ENCODE measurements around the gene CYTH1. TPM values are rescaled to one million over a fixed set of nuclear protein-coding genes. Genes with fewer than 3 reads are reported as not detected.

Gene CYTH1
- total and polyA plus RNA-seq, 2 donors (not counting 1 experiment from before 2014, with no cell fraction given), result 255 to 353 TPM

GRCh38 chr17:78822552-78822951 lies 40.5 kb upstream of the CYTH1 start:
- no peak overlapping the region for H3K27ac Mint-ChIP-seq
- peaks cover 8 to 11% of the 10 kb centered on the region in 2 donors for H3K4me1 ChIP-seq (ENCODE audit: control insufficient read depth in 2 of 2, insufficient read depth in 2 of 2, low read length in 2 of 2)
- peaks cover 19% of the 10 kb centered on the region for H3K4me1 Mint-ChIP-seq
- H3K9me3 ChIP-seq (ENCODE audit: control extremely low read depth in 1 of 3, control insufficient read depth in 2 of 3, insufficient read depth in 1 of 3, low read length in 2 of 3), result no peaks in the 10 kb centered on the region
- H3K27ac ChIP-seq (ENCODE audit: low read length in 2 of 2), result no peak overlapping the region
- no peak overlapping the region for H3K4me3 ChIP-seq (ENCODE audit: control extremely low read depth in 1 of 5, extremely low read depth in 1 of 5, insufficient read depth in 1 of 5, low read depth in 2 of 5, low read length in 4 of 5)
- H3K4me2 ChIP-seq (replicated peaks; ENCODE audit: low read depth, low read length, poor library complexity, severe bottlenecking), result no peak overlapping the region
- H3K79me2 ChIP-seq (ENCODE audit: control insufficient read depth, insufficient read depth, low read length), result peaks cover 26% of the 10 kb centered on the region
- no peak overlapping the region for H3K9ac ChIP-seq (ENCODE audit: low read length)
- H3K9me3 Mint-ChIP-seq (ENCODE audit: insufficient read depth), result no peaks in the 10 kb centered on the region
- peaks cover 4 to 88% of the 10 kb centered on the region in 2 experiments for H3K36me3 ChIP-seq (replicated peaks in 1 of 2; ENCODE audit: control extremely low read depth in 1 of 2, control insufficient read depth in 1 of 2, extremely low read depth in 1 of 2, insufficient read depth in 2 of 2, low read length in 1 of 2)
- peaks cover 30% of the 10 kb centered on the region for H4K20me1 ChIP-seq (ENCODE audit: control insufficient read depth, insufficient read depth, low read length, poor library complexity, severe bottlenecking)
- no peak for TF ChIP-seq EZH2 (IDR thresholded peaks at IDR 0.05; ENCODE audit: borderline replicate concordance, insufficient read depth, low read depth, low read length, poor library complexity, severe bottlenecking)
- TF ChIP-seq, protein P1, sequence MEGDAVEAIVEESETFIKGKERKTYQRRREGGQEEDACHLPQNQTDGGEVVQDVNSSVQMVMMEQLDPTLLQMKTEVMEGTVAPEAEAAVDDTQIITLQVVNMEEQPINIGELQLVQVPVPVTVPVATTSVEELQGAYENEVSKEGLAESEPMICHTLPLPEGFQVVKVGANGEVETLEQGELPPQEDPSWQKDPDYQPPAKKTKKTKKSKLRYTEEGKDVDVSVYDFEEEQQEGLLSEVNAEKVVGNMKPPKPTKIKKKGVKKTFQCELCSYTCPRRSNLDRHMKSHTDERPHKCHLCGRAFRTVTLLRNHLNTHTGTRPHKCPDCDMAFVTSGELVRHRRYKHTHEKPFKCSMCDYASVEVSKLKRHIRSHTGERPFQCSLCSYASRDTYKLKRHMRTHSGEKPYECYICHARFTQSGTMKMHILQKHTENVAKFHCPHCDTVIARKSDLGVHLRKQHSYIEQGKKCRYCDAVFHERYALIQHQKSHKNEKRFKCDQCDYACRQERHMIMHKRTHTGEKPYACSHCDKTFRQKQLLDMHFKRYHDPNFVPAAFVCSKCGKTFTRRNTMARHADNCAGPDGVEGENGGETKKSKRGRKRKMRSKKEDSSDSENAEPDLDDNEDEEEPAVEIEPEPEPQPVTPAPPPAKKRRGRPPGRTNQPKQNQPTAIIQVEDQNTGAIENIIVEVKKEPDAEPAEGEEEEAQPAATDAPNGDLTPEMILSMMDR (IDR thresholded peaks at IDR 0.05), result no peak
- ATAC-seq (ENCODE audit: low read depth) (no peak), DNase-seq (no peak)
- H2AFZ ChIP-seq (ENCODE audit: insufficient read depth, low read depth, low read length, poor library complexity, severe bottlenecking), result no peak overlapping the region
- no peaks in the 10 kb centered on the region for H3K27me3 Mint-ChIP-seq
- no peaks in the 10 kb centered on the region for H3K27me3 ChIP-seq (replicated peaks in 1 of 4; ENCODE audit: control extremely low read depth in 1 of 4, control insufficient read depth in 3 of 4, insufficient read depth in 4 of 4, low read length in 3 of 4)
- intact Hi-C loops (cut with micrococcal nuclease), result no loop called here
- WGBS (ENCODE audit: insufficient coverage), result 97% methylated on average over 14 of the region's 14 CpGs
- ChIA-PET CTCF (no interaction called here), POLR2A (interaction anchor here (0.6 kb wide), 1 partner anchor 28 kb away, joined by 3 read pairs; no protein-coding TSS in a partner anchor)
- no peak overlapping the region for H3K4me3 Mint-ChIP-seq

GRCh38 chr17:78821961-78822360 lies 39.9 kb upstream of the CYTH1 start:
- H3K27me3 Mint-ChIP-seq, result no peaks in the 10 kb centered on the region
- H3K9me3 ChIP-seq (ENCODE audit: control extremely low read depth in 1 of 3, control insufficient read depth in 2 of 3, insufficient read depth in 1 of 3, low read length in 2 of 3), result no peaks in the 10 kb centered on the region
- WGBS (ENCODE audit: insufficient coverage), result 96% methylated on average over 8 of the region's 8 CpGs
- intact Hi-C loops (cut with micrococcal nuclease), result no loop called here
- H3K27me3 ChIP-seq (replicated peaks in 1 of 4; ENCODE audit: control extremely low read depth in 1 of 4, control insufficient read depth in 3 of 4, insufficient read depth in 4 of 4, low read length in 3 of 4), result no peaks in the 10 kb centered on the region
- H3K4me1 ChIP-seq (ENCODE audit: control insufficient read depth in 2 of 2, insufficient read depth in 2 of 2, low read length in 2 of 2), result peaks cover 8 to 11% of the 10 kb centered on the region in 2 donors
- peaks cover 30% of the 10 kb centered on the region for H4K20me1 ChIP-seq (ENCODE audit: control insufficient read depth, insufficient read depth, low read length, poor library complexity, severe bottlenecking)
- ChIA-PET CTCF (no interaction called here), POLR2A (no interaction called here)
- no peak overlapping the region for H3K4me2 ChIP-seq (replicated peaks; ENCODE audit: low read depth, low read length, poor library complexity, severe bottlenecking)
- no peak overlapping the region for H3K27ac Mint-ChIP-seq
- no peak for TF ChIP-seq EZH2 (IDR thresholded peaks at IDR 0.05; ENCODE audit: borderline replicate concordance, insufficient read depth, low read depth, low read length, poor library complexity, severe bottlenecking)
- TF ChIP-seq, protein P1 (IDR thresholded peaks at IDR 0.05), result no peak
- H3K27ac ChIP-seq (ENCODE audit: low read length in 2 of 2), result no peak overlapping the region
- H3K79me2 ChIP-seq (ENCODE audit: control insufficient read depth, insufficient read depth, low read length), result peaks cover 32% of the 10 kb centered on the region
- H3K4me3 ChIP-seq (ENCODE audit: control extremely low read depth in 1 of 5, extremely low read depth in 1 of 5, insufficient read depth in 1 of 5, low read depth in 2 of 5, low read length in 4 of 5), result no peak overlapping the region
- H3K9me3 Mint-ChIP-seq (ENCODE audit: insufficient read depth), result no peaks in the 10 kb centered on the region
- peaks cover 14% of the 10 kb centered on the region for H3K4me1 Mint-ChIP-seq
- DNase-seq (no peak), ATAC-seq (ENCODE audit: low read depth) (no peak)
- no peak overlapping the region for H3K9ac ChIP-seq (ENCODE audit: low read length)
- H3K4me3 Mint-ChIP-seq, result no peak overlapping the region
- H2AFZ ChIP-seq (ENCODE audit: insufficient read depth, low read depth, low read length, poor library complexity, severe bottlenecking), result no peak overlapping the region
- H3K36me3 ChIP-seq (replicated peaks in 1 of 2; ENCODE audit: control extremely low read depth in 1 of 2, control insufficient read depth in 1 of 2, extremely low read depth in 1 of 2, insufficient read depth in 2 of 2, low read length in 1 of 2), result peaks cover 7 to 87% of the 10 kb centered on the region in 2 experiments

All from B cell (primary cell).